SK-N-MC (cell line): ENCODE results near the gene ACCSL.

ENCODE experiments used
- DNase-seq: peaks from one replicate; pipeline ENCODE4 v3.0.0-alpha.2; 2011; ENCODE audit warnings: low read depth, low spot score
- H3K27ac ChIP-seq: fragments of 200-600 bp; sonication (generic); 2 replicates; pipeline ENCODE4 v1.5.1; 2016; ENCODE audit warnings: mixed run types
- H3K36me3 ChIP-seq: fragments of 200-600 bp; sonication (generic); 2 replicates; pipeline ENCODE4 v1.6.1; 2017; ENCODE audit warnings: antibody characterized with exemption, low read length, mixed read lengths; ENCODE audit not compliant: insufficient read depth
- H3K4me3 ChIP-seq: fragments of 200-600 bp; sonication (generic); 2 replicates; pipeline ENCODE4 v1.5.1; 2016
- H3K9ac ChIP-seq: fragments of 200-600 bp; sonication (generic); 2 replicates; pipeline ENCODE4 v1.8.0; 2017; ENCODE audit warnings: mixed run types, mixed read lengths; ENCODE audit not compliant: insufficient read length
- H3K9me3 ChIP-seq: fragments of 200-600 bp; sonication (generic); 2 replicates; pipeline ENCODE4 v1.6.1; 2017; ENCODE audit warnings: low read depth, mild to moderate bottlenecking, antibody characterized with exemption, low read length, moderate library complexity, mixed read lengths
- EZH2 ChIP-seq: fragments of 200-600 bp; sonication (generic); IDR thresholded peaks from one replicate; pipeline ENCODE4 v1.6.1; 2017; ENCODE audit warnings: antibody characterized with exemption
- FOXP2 ChIP-seq: optimal IDR thresholded peaks from 2 replicates; pipeline ENCODE3; 2011; ENCODE audit warnings: mild to moderate bottlenecking, moderate library complexity; ENCODE audit not compliant: insufficient read depth; ENCODE audit errors: extremely low read length, control extremely low read depth
- POLR2AphosphoS5 ChIP-seq: IDR thresholded peaks from 2 replicates; pipeline ENCODE4 v1.6.1; 2012; ENCODE audit warnings: mild to moderate bottlenecking, low read depth, low read length, borderline replicate concordance

Gene ACCSL

GRCh38 chr11:44065841-44066731 is 18.3 kb downstream of the ACCSL start, which contains the start of gene ACCS:
TSS of gene ACCS (plus strand) at chr11:44066270. CDS start at chr11:44067628, 1,358 bp downstream.
- DNase-seq = no peak

GRCh38 chr11:44066732-44067141 is 19.0 kb downstream of the ACCSL start:
- peak overlapping the region; percentile 69 for H3K27ac ChIP-seq
- no peaks in the 10 kb centered on the region for H3K36me3 ChIP-seq
- no peaks in the 10 kb centered on the region for H3K9me3 ChIP-seq
- peak overlapping the region; percentile 77 for H3K4me3 ChIP-seq
- no peak for TF ChIP-seq POLR2AphosphoS5
- TF ChIP-seq EZH2 = no peak
- no peak for TF ChIP-seq FOXP2
- no peak for DNase-seq
- H3K9ac ChIP-seq = peak overlapping the region; percentile 67

More at GRCh38 chr11:44065841-44066731, 18.3 kb downstream of the ACCSL start, which contains the start of gene ACCS:
- TF ChIP-seq POLR2AphosphoS5 (peak; percentile 70; the same call in 1 of the 2 replicates), EZH2 (no peak)
- H3K9me3 ChIP-seq = no peaks in the 10 kb centered on the region
- peak within 1 kb of the TSS; percentile 67 for H3K9ac ChIP-seq
- peak within 1 kb of the TSS; percentile 77 for H3K4me3 ChIP-seq
- H3K36me3 ChIP-seq = no peaks in the 10 kb centered on the region
- H3K27ac ChIP-seq = peak within 1 kb of the TSS; percentile 69

- H3K9me3 ChIP-seq = no peaks in the 10 kb centered on the region
- H3K27ac ChIP-seq = no peak overlapping the region
- DNase-seq = no peak
- no peak overlapping the region for H3K9ac ChIP-seq
- no peak for TF ChIP-seq EZH2
- TF ChIP-seq FOXP2 = no peak
- TF ChIP-seq POLR2AphosphoS5 = no peak
- H3K36me3 ChIP-seq = no peaks in the 10 kb centered on the region
- H3K4me3 ChIP-seq = peak overlapping the region; percentile 77
Observed at GRCh38 chr11:44067266-44067665, 19.5 kb downstream of the ACCSL start.

GRCh38 chr11:44068180-44068579 is 20.4 kb downstream of the ACCSL start:
- no peaks in the 10 kb centered on the region for H3K36me3 ChIP-seq
- H3K9ac ChIP-seq = no peak overlapping the region
- TF ChIP-seq FOXP2 (no peak), POLR2AphosphoS5 (no peak), EZH2 (no peak)
- H3K27ac ChIP-seq = no peak overlapping the region
- no peak for DNase-seq
- H3K9me3 ChIP-seq = no peaks in the 10 kb centered on the region
- H3K4me3 ChIP-seq = no peak overlapping the region

GRCh38 chr11:44071157-44071556 is 23.4 kb downstream of the ACCSL start:
- no peak overlapping the region for H3K9ac ChIP-seq
- H3K27ac ChIP-seq = no peak overlapping the region
- no peak overlapping the region for H3K4me3 ChIP-seq
- H3K36me3 ChIP-seq = no peaks in the 10 kb centered on the region
- no peak for TF ChIP-seq EZH2
- TF ChIP-seq FOXP2 = no peak
- no peak for TF ChIP-seq POLR2AphosphoS5
- no peak for DNase-seq
- no peaks in the 10 kb centered on the region for H3K9me3 ChIP-seq

- DNase-seq = no peak
- TF ChIP-seq EZH2 (no peak), FOXP2 (no peak), POLR2AphosphoS5 (no peak)
- H3K9ac ChIP-seq = no peak overlapping the region
- no peaks in the 10 kb centered on the region for H3K36me3 ChIP-seq
- no peak overlapping the region for H3K4me3 ChIP-seq
- H3K27ac ChIP-seq = no peak overlapping the region
- no peaks in the 10 kb centered on the region for H3K9me3 ChIP-seq
Observed at GRCh38 chr11:44072757-44073658, 25.2 kb downstream of the ACCSL start.

GRCh38 chr11:44078794-44079193 is 31.0 kb downstream of the ACCSL start:
- TF ChIP-seq POLR2AphosphoS5 = no peak
- TF ChIP-seq FOXP2 = no peak
- TF ChIP-seq EZH2 = no peak
- DNase-seq = no peak
- Histone ChIP-seq H3K36me3 (no peaks in the 10 kb centered on the region), H3K27ac (no peak overlapping the region), H3K9ac (no peak overlapping the region), H3K9me3 (no peaks in the 10 kb centered on the region), H3K4me3 (no peak overlapping the region)

- DNase-seq = no peak
- no peak overlapping the region for H3K9ac ChIP-seq
- no peak overlapping the region for H3K4me3 ChIP-seq
- no peaks in the 10 kb centered on the region for H3K9me3 ChIP-seq
- TF ChIP-seq EZH2 = no peak
- TF ChIP-seq POLR2AphosphoS5 = no peak
- TF ChIP-seq FOXP2 = no peak
- H3K27ac ChIP-seq = no peak overlapping the region
- H3K36me3 ChIP-seq = no peaks in the 10 kb centered on the region
Observed at GRCh38 chr11:44079376-44079775, 31.6 kb downstream of the ACCSL start.
